HG03520 (cell line): ENCODE results near the gene FBXL4.
A peak's percentile ranks its signal among the peaks of the same experiment; 100 is the strongest.
"Not testable (repeated sequence)": the region's sequence is repeated elsewhere in the genome, so short reads cannot be mapped to it uniquely, and the experiment has no call there.

Experiments used
- ATAC-seq: cut with Tn5 transposase; IDR thresholded peaks from one replicate; pipeline ENCODE4 v1.9.1; 2021; ENCODE audit warnings: mild to moderate bottlenecking, moderate library complexity; ENCODE audit not compliant: unreplicated experiment

FBXL4 gene

GRCh38 chr6:98946266-98946878 lies 1.4 kb downstream of the FBXL4 start:
- ATAC-seq = no peak

GRCh38 chr6:98945311-98946115 lies 2.2 kb downstream of the FBXL4 start:
- ATAC-seq = no peak

- ATAC-seq = no peak
Measured at GRCh38 chr6:98944598-98945081, 3.1 kb downstream of the FBXL4 start.

GRCh38 chr6:98944168-98944567 lies 3.6 kb downstream of the FBXL4 start:
- ATAC-seq = no peak

- no peak for ATAC-seq
Measured at GRCh38 chr6:98942263-98942803, 5.4 kb downstream of the FBXL4 start.

GRCh38 chr6:98941319-98941718 lies 6.4 kb downstream of the FBXL4 start:
- no peak for ATAC-seq

GRCh38 chr6:98937351-98937750 lies 10.4 kb downstream of the FBXL4 start:
- no peak for ATAC-seq

GRCh38 chr6:98932381-98932780 lies 15.4 kb downstream of the FBXL4 start:
- ATAC-seq = no peak

- ATAC-seq = no peak
Measured at GRCh38 chr6:98931696-98932095, 16.1 kb downstream of the FBXL4 start.

- no peak for ATAC-seq
Measured at GRCh38 chr6:98929498-98930060, 18.2 kb downstream of the FBXL4 start.

- ATAC-seq = no peak
Measured at GRCh38 chr6:98928688-98929087, 19.1 kb downstream of the FBXL4 start.

- no peak for ATAC-seq
Measured at GRCh38 chr6:98927534-98927933, 20.2 kb downstream of the FBXL4 start.

GRCh38 chr6:98925831-98926230 lies 21.9 kb downstream of the FBXL4 start:
- no peak for ATAC-seq

- no peak for ATAC-seq
Measured at GRCh38 chr6:98924647-98925046, 23.1 kb downstream of the FBXL4 start.

GRCh38 chr6:98920904-98921431 lies 26.8 kb downstream of the FBXL4 start:
- ATAC-seq = peak; percentile 98

- ATAC-seq = not testable (repeated sequence)
Measured at GRCh38 chr6:98910946-98911345, 36.8 kb downstream of the FBXL4 start.

- no peak for ATAC-seq
Measured at GRCh38 chr6:98909236-98909635, 38.5 kb downstream of the FBXL4 start.

GRCh38 chr6:98906342-98906741 lies 41.4 kb downstream of the FBXL4 start:
- ATAC-seq = not testable (repeated sequence)

GRCh38 chr6:98905759-98906158 lies 42.0 kb downstream of the FBXL4 start:
- ATAC-seq = no peak

- no peak for ATAC-seq
Measured at GRCh38 chr6:98904096-98904495, 43.6 kb downstream of the FBXL4 start.

GRCh38 chr6:98900706-98901105 lies 47.0 kb downstream of the FBXL4 start:
- ATAC-seq = no peak
